GM23338 (cell line): ENCODE data around the gene M6PR. TPM values are rescaled to one million over a fixed set of nuclear protein-coding genes. Genes with fewer than 3 reads are reported as not detected.
A peak's percentile ranks its signal among the peaks of the same experiment; 100 is the strongest.
"Not testable (repeated sequence)": the region's sequence is repeated elsewhere in the genome, so short reads cannot be mapped to it uniquely, and the experiment has no call there.

Experiments used
- ATAC-seq: fragments of 200-7000 bp; cut with Tn5 transposase; 3 replicates; pipeline ENCODE4 v1.9.1; 2020
- DNase-seq: peaks from one replicate; pipeline ENCODE4 v3.0.0-alpha.2; 2015; ENCODE audit warnings: low spot score
- H2AFZ ChIP-seq: fragments of 200-600 bp; sonication (generic); 2 replicates; pipeline ENCODE4 v1.8.0; 2016; ENCODE audit warnings: antibody characterized with exemption, mild to moderate bottlenecking, moderate library complexity
- H3F3A ChIP-seq: fragments of 200-600 bp; sonication (generic); replicated peaks from 2 replicates; pipeline ENCODE4 v1.8.0; 2017; ENCODE audit warnings: antibody characterized with exemption, mixed run types, low read depth
- H3K27ac ChIP-seq: fragments of 200-600 bp; sonication (generic); 2 replicates; pipeline ENCODE4 v1.6.1; 2016; ENCODE audit warnings: low read depth
- H3K27me3 ChIP-seq: fragments of 200-600 bp; sonication (generic); 2 replicates; pipeline ENCODE4 v1.8.0; 2016; ENCODE audit warnings: mild to moderate bottlenecking, mixed run types, moderate library complexity; ENCODE audit not compliant: insufficient read depth
- H3K36me3 ChIP-seq: fragments of 200-600 bp; sonication (generic); 2 replicates; pipeline ENCODE4 v1.8.0; 2016; ENCODE audit warnings: mild to moderate bottlenecking; ENCODE audit not compliant: insufficient read depth
- H3K4me1 ChIP-seq: fragments of 200-600 bp; sonication (generic); 2 replicates; pipeline ENCODE4 v1.8.0; 2016; ENCODE audit warnings: mild to moderate bottlenecking, moderate library complexity; ENCODE audit not compliant: insufficient read depth
- H3K4me2 ChIP-seq: fragments of 200-600 bp; sonication (generic); 2 replicates; pipeline ENCODE4 v1.7.1; 2017; ENCODE audit warnings: mixed run types
- H3K4me3 ChIP-seq: fragments of 200-600 bp; sonication (generic); 2 replicates; pipeline ENCODE4 v1.6.1; 2016; ENCODE audit warnings: mixed run types
- H3K79me2 ChIP-seq: fragments of 200-600 bp; sonication (generic); replicated peaks from 2 replicates; pipeline ENCODE4 v1.8.0; 2017; ENCODE audit warnings: mild to moderate bottlenecking; ENCODE audit not compliant: insufficient read depth
- H3K9me2 ChIP-seq: fragments of 200-600 bp; sonication (generic); 2 replicates; pipeline ENCODE4 v1.8.0; 2017; ENCODE audit not compliant: insufficient read depth
- H4K20me1 ChIP-seq: fragments of 200-600 bp; sonication (generic); replicated peaks from 2 replicates; pipeline ENCODE4 v1.8.0; 2017; ENCODE audit warnings: mild to moderate bottlenecking; ENCODE audit not compliant: insufficient read depth
- H3K27ac Mint-ChIP-seq: 2 replicates; pipeline ENCODE4 v1.8.0; 2020; ENCODE audit warnings: inconsistent platforms, mild to moderate bottlenecking, moderate library complexity, mixed read lengths
- H3K27me3 Mint-ChIP-seq: 3 replicates; pipeline ENCODE4 v1.8.0; 2022; ENCODE audit warnings: low read depth, mild to moderate bottlenecking, moderate library complexity, mixed read lengths, inconsistent platforms; ENCODE audit not compliant: insufficient read depth, poor library complexity
- H3K36me3 Mint-ChIP-seq: 3 replicates; pipeline ENCODE4 v1.8.0; 2021; ENCODE audit warnings: low read depth, mild to moderate bottlenecking, inconsistent platforms, moderate library complexity, mixed read lengths
- H3K4me1 Mint-ChIP-seq: 3 replicates; pipeline ENCODE4 v1.8.0; 2020; ENCODE audit warnings: mild to moderate bottlenecking, inconsistent platforms, mixed read lengths
- H3K4me3 Mint-ChIP-seq: 3 replicates; pipeline ENCODE4 v1.8.0; 2021; ENCODE audit warnings: moderate library complexity, mild to moderate bottlenecking, inconsistent platforms, mixed read lengths
- H3K9me3 Mint-ChIP-seq: 3 replicates; pipeline ENCODE4 v1.8.0; 2020; ENCODE audit warnings: moderate library complexity, mild to moderate bottlenecking, inconsistent platforms, mixed read lengths
- EZH2phosphoT487 ChIP-seq: fragments of 200-600 bp; sonication (generic); IDR thresholded peaks from one replicate; pipeline ENCODE4 v1.8.1; 2018; ENCODE audit warnings: antibody characterized with exemption; ENCODE audit not compliant: unreplicated experiment
- JUNB ChIP-seq: IDR thresholded peaks from one replicate; pipeline ENCODE4 v1.6.1; 2016; ENCODE audit warnings: antibody characterized with exemption; ENCODE audit not compliant: unreplicated experiment
- ZNF462 ChIP-seq: fragments of 250-450 bp; sonication (Bioruptor Pico); IDR thresholded peaks from 2 replicates; pipeline ENCODE4 v1.5.0; 2020; ENCODE audit warnings: mild to moderate bottlenecking, moderate library complexity
- polyA plus RNA-seq: library from polyadenylated mRNA; unstranded; fragments of >200 nt; fragmentation: Nextera tagmentation; extraction: Ambion mirVana; gene quantifications from 2 replicates; pipeline ENCODE4 v1.2.1, GENCODE V29; 2016
- total RNA-seq: library from RNA; depleted of rRNA; stranded (reverse); fragments of >200 nt; shearing (Covaris generic); gene quantifications from 2 replicates; pipeline ENCODE4 v1.2.3, GENCODE V29; 2014
- TF ChIP-seq, protein P1 (sequence below), 2 experiments: fragments of 200-600 bp in 1 of 2; sonication (generic) in 1 of 2; conservative IDR thresholded peaks; 2 replicates each; pipeline versions ENCODE4 v1.5.1 to v1.6.1; 2016 to 2017; ENCODE audit warnings: antibody characterized with exemption in 2 of 2, low read depth in 2 of 2, mild to moderate bottlenecking in 2 of 2, moderate library complexity in 1 of 2

The M6PR gene
- total and polyA plus RNA-seq, 2 experiments from 2014 or later = 103 to 147 TPM

DNA sequence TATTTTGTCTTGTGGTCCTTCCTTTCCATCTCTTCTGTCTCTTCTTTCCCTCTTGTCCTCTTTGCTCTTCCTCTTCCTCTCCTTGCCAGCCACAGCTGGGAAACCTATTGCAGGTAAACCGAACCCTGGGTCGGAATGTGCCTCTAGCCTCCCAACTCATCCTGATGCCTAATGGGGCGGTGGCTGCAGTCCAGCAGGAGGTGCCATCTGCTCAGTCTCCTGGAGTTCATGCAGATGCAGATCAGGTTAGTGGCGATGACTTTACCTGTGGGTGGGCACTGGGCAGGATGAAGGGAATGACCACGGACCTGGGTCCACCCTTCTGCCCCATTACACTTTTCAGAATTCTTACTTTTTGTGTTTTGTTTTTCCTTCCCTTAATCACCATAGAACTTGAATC is 26.9 kb downstream of the M6PR start (continued):
- no peak for TF ChIP-seq ZNF462
- TF ChIP-seq JUNB = no peak
- TF ChIP-seq, protein P1, sequence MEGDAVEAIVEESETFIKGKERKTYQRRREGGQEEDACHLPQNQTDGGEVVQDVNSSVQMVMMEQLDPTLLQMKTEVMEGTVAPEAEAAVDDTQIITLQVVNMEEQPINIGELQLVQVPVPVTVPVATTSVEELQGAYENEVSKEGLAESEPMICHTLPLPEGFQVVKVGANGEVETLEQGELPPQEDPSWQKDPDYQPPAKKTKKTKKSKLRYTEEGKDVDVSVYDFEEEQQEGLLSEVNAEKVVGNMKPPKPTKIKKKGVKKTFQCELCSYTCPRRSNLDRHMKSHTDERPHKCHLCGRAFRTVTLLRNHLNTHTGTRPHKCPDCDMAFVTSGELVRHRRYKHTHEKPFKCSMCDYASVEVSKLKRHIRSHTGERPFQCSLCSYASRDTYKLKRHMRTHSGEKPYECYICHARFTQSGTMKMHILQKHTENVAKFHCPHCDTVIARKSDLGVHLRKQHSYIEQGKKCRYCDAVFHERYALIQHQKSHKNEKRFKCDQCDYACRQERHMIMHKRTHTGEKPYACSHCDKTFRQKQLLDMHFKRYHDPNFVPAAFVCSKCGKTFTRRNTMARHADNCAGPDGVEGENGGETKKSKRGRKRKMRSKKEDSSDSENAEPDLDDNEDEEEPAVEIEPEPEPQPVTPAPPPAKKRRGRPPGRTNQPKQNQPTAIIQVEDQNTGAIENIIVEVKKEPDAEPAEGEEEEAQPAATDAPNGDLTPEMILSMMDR (conservative IDR thresholded peaks at IDR 0.05; ENCODE audit: low read depth in 2 of 2) = peak; percentile 21 to 38; a peak in 2 of 4 replicates
- no peak for TF ChIP-seq EZH2phosphoT487

- H3K36me3 ChIP-seq = peaks cover 86% of the 10 kb centered on the region
- not testable (repeated sequence) for H2AFZ ChIP-seq, H3K9me2 ChIP-seq, H3K27me3 ChIP-seq, H3K9me3 Mint-ChIP-seq, H3K4me3 ChIP-seq, H3K4me2 ChIP-seq, ATAC-seq, H3K27me3 Mint-ChIP-seq, DNase-seq
- H4K20me1 ChIP-seq = peaks cover 86% of the 10 kb centered on the region
- H3K4me1 ChIP-seq = peaks cover 39% of the 10 kb centered on the region
- Mint-ChIP-seq H3K27ac (peak overlapping the region; percentile 90), H3K36me3 (peaks cover 18% of the 10 kb centered on the region), H3K4me1 (peaks cover 37% of the 10 kb centered on the region), H3K4me3 (peak overlapping the region; percentile 49; the same call in 2 of the 3 replicates)
- H3K27ac ChIP-seq = peak overlapping the region; percentile 39
- peaks cover 28% of the 10 kb centered on the region for H3F3A ChIP-seq
- H3K79me2 ChIP-seq = peaks cover 100% of the 10 kb centered on the region
These were observed 29.8 kb downstream of the M6PR start for GRCh38 chr12:8919643-8920042.
